COR-L47 (cell line): ENCODE measurements around the gene ENPP6.
"Not testable (repeated sequence)": the region's sequence is repeated elsewhere in the genome, so short reads cannot be mapped to it uniquely, and the experiment has no call there.

Experiments used
- DNase-seq: peaks from one replicate; lab custom pipeline; 2025; lab: John Stamatoyannopoulos, UW

Gene ENPP6

DNA sequence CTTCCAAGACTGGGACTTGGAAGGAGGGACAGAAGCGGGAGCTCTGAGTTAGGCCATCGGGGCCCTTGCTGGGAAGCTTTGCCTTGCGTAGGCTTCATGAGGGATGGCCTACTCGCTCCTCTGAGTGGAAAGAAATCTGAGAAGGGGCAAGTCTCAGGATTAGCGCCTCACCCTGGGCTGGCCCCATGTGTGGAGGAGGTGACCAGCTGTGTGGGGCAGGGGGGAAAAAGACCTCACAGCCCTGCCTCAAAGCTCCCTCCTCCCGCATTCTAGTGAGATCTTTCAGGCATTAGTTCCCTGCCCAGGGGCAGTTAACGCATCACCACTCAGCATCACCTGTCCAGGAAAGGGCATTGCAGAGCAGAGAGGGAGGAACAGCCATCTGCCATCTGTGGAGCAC, 156.1 kb downstream of the ENPP6 start:
- DNase-seq, result no peak

- DNase-seq, result no peak
Observed at GRCh38 chr4:184059099-184059498, 158.6 kb downstream of the ENPP6 start.

- no peak for DNase-seq
Observed at GRCh38 chr4:184058026-184058425, 159.6 kb downstream of the ENPP6 start.

GRCh38 chr4:184056877-184057276, 160.8 kb downstream of the ENPP6 start:
- DNase-seq, result no peak

GRCh38 chr4:184053434-184053833, 164.2 kb downstream of the ENPP6 start:
- DNase-seq, result no peak

DNA sequence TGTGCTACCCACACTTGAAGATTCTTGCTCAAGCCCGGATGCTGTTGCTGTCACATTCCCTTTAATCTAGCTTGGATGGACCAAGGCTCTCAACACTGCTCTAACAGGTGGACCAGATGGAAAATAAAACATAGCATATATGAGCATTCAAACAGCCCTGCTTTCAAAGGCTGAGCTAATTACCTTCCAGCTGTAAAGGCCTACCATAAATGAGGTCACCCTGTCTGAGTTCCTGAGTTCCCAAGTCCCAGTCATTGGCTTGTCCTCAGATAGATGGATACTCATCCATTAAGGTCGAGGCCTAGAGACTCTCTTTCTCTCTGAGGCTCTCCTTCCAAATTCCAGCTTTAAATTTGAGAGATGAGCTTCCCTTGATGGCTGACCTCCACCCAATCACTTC, 165.1 kb downstream of the ENPP6 start:
- no peak for DNase-seq

- DNase-seq, result not testable (repeated sequence)
Observed at GRCh38 chr4:184051262-184051661, 166.4 kb downstream of the ENPP6 start.

DNA sequence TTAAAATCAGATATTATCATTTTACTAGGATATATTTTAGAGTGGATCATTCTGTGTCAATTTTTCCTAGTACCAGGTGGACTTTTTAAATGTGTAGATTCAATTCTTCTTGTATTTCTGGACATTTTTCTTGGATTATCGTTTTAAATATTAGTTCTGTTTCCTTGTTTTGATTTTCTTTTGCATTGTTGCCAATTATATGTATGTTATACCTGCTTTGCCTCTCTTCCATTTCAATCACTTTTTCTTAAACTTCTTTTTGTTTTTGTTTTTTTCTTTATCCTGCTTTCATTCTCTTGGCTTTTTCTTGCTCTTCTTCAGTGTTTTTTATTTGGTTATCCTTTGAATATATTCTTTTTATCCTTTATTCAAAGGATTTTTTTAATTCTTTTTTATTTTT, 171.5 kb downstream of the ENPP6 start:
- DNase-seq, result no peak

- DNase-seq, result no peak
Observed at GRCh38 chr4:184041156-184041555, 176.5 kb downstream of the ENPP6 start.

- DNase-seq, result no peak
Observed at GRCh38 chr4:184039963-184040383, 177.7 kb downstream of the ENPP6 start.
